Loucy (cell line): ENCODE results near the gene ITCH.

Experiments
- H2AFZ ChIP-seq: fragments of 200-600 bp; sonication (generic); 2 replicates; pipeline ENCODE4 v1.6.0; 2016; ENCODE audit warnings: antibody characterized with exemption, mild to moderate bottlenecking, low read length, moderate library complexity
- H3F3A ChIP-seq: fragments of 200-600 bp; 2 replicates; pipeline ENCODE4 v1.6.0; 2016; ENCODE audit warnings: antibody characterized with exemption, low read depth, mild to moderate bottlenecking
- H3K27me3 ChIP-seq: fragments of 200-600 bp; sonication (generic); 2 replicates; pipeline ENCODE4 v1.6.1; 2014; ENCODE audit warnings: low read length, mild to moderate bottlenecking; ENCODE audit not compliant: insufficient read depth, poor library complexity, severe bottlenecking
- H3K36me3 ChIP-seq: fragments of 200-600 bp; sonication (generic); 2 replicates; pipeline ENCODE4 v1.6.1; 2016; ENCODE audit warnings: low read length; ENCODE audit not compliant: insufficient read depth
- H3K4me1 ChIP-seq: fragments of 200-600 bp; sonication (generic); 2 replicates; pipeline ENCODE4 v1.5.1; 2014; ENCODE audit warnings: low read length, mild to moderate bottlenecking; ENCODE audit not compliant: insufficient read depth, poor library complexity, severe bottlenecking
- H3K4me2 ChIP-seq: fragments of 200-600 bp; sonication (generic); 2 replicates; pipeline ENCODE4 v1.6.0; 2014; ENCODE audit warnings: antibody characterized with exemption, low read length, low read depth, mild to moderate bottlenecking; ENCODE audit not compliant: poor library complexity, severe bottlenecking
- H3K4me3 ChIP-seq: fragments of 200-600 bp; sonication (generic); 2 replicates; pipeline ENCODE4 v1.5.1; 2014; ENCODE audit warnings: low read length, mild to moderate bottlenecking, mixed read lengths; ENCODE audit not compliant: poor library complexity, severe bottlenecking
- H3K79me2 ChIP-seq: fragments of 200-600 bp; sonication (generic); 2 replicates; pipeline ENCODE4 v1.6.1; 2014; ENCODE audit warnings: low read length; ENCODE audit not compliant: insufficient read depth
- H3K9ac ChIP-seq: fragments of 200-600 bp; sonication (generic); 2 replicates; pipeline ENCODE4 v1.6.0; 2014; ENCODE audit warnings: mild to moderate bottlenecking, low read depth, low read length, moderate library complexity; ENCODE audit not compliant: poor library complexity, severe bottlenecking
- H3K9me2 ChIP-seq: fragments of 200-600 bp; sonication (generic); replicated peaks from 2 replicates; pipeline ENCODE4 v1.6.1; 2016; ENCODE audit warnings: low read depth, low read length, mixed read lengths
- H3K9me3 ChIP-seq: fragments of 200-600 bp; sonication (generic); 2 replicates; pipeline ENCODE4 v1.6.1; 2014; ENCODE audit warnings: mild to moderate bottlenecking, antibody characterized with exemption, low read length, low read depth; ENCODE audit not compliant: insufficient read depth
- H4K20me1 ChIP-seq: fragments of 200-600 bp; sonication (generic); 2 replicates; pipeline ENCODE4 v1.6.0; 2014; ENCODE audit warnings: antibody characterized with exemption, low read length, mild to moderate bottlenecking; ENCODE audit not compliant: insufficient read depth, poor library complexity, severe bottlenecking
- CTCF ChIP-seq: fragments of 200-600 bp; sonication (generic); conservative IDR thresholded peaks from 2 replicates; pipeline ENCODE4 v1.5.1; 2014; ENCODE audit warnings: mild to moderate bottlenecking, antibody characterized with exemption, low read length
- EZH2phosphoT487 ChIP-seq: fragments of 200-600 bp; IDR thresholded peaks from 2 replicates; pipeline ENCODE4 v1.6.1; 2018; ENCODE audit warnings: antibody characterized with exemption, mild to moderate bottlenecking, moderate library complexity, borderline replicate concordance

ITCH gene

GRCh38 chr20:34369265-34369664 is 6.2 kb downstream of the ITCH start:
- H3K9me2 ChIP-seq: no peaks in the 10 kb centered on the region
- no peak overlapping the region for H3K9ac ChIP-seq
- H3F3A ChIP-seq: no peaks in the 10 kb centered on the region
- H3K36me3 ChIP-seq: peaks cover 23% of the 10 kb centered on the region; the same call in 1 of the 2 replicates
- H3K9me3 ChIP-seq: no peaks in the 10 kb centered on the region
- no peak overlapping the region for H3K4me3 ChIP-seq
- TF ChIP-seq EZH2phosphoT487 (no peak), CTCF (no peak)
- no peak overlapping the region for H2AFZ ChIP-seq
- H3K79me2 ChIP-seq: peaks cover 76% of the 10 kb centered on the region
- H3K4me2 ChIP-seq: no peak overlapping the region
- peaks cover 34% of the 10 kb centered on the region for H3K4me1 ChIP-seq
- peaks cover 61% of the 10 kb centered on the region for H4K20me1 ChIP-seq
- H3K27me3 ChIP-seq: no peaks in the 10 kb centered on the region

GRCh38 chr20:34370062-34370461 is 7.0 kb downstream of the ITCH start:
- H3K4me1 ChIP-seq: peaks cover 29% of the 10 kb centered on the region
- peaks cover 55% of the 10 kb centered on the region for H4K20me1 ChIP-seq
- no peak overlapping the region for H3K4me3 ChIP-seq
- no peak overlapping the region for H3K4me2 ChIP-seq
- no peaks in the 10 kb centered on the region for H3K9me3 ChIP-seq
- no peak overlapping the region for H3K9ac ChIP-seq
- no peaks in the 10 kb centered on the region for H3K9me2 ChIP-seq
- H3K27me3 ChIP-seq: no peaks in the 10 kb centered on the region
- peaks cover 23% of the 10 kb centered on the region; the same call in 1 of the 2 replicates for H3K36me3 ChIP-seq
- TF ChIP-seq EZH2phosphoT487: no peak
- TF ChIP-seq CTCF: no peak
- H3F3A ChIP-seq: no peaks in the 10 kb centered on the region
- H3K79me2 ChIP-seq: peaks cover 76% of the 10 kb centered on the region
- no peak overlapping the region for H2AFZ ChIP-seq

- Histone ChIP-seq H3K4me2 (no peak overlapping the region), H3F3A (peaks cover 5% of the 10 kb centered on the region; the same call in 1 of the 2 replicates), H3K9ac (no peak overlapping the region), H2AFZ (no peak overlapping the region), H3K9me2 (no peaks in the 10 kb centered on the region), H4K20me1 (peaks cover 47% of the 10 kb centered on the region), H3K27me3 (no peaks in the 10 kb centered on the region), H3K79me2 (peaks cover 64% of the 10 kb centered on the region), H3K4me1 (peaks cover 10% of the 10 kb centered on the region), H3K4me3 (no peak overlapping the region), H3K36me3 (peaks cover 23% of the 10 kb centered on the region; the same call in 1 of the 2 replicates), H3K9me3 (no peaks in the 10 kb centered on the region)
- no peak for TF ChIP-seq CTCF
- TF ChIP-seq EZH2phosphoT487: no peak
These were observed 10.4 kb downstream of the ITCH start for GRCh38 chr20:34373445-34373844.
